HepG2 (cell line): Measurements from ENCODE around the gene IL1A. TPM values are rescaled to one million over a fixed set of nuclear protein-coding genes. Genes with fewer than 3 reads are reported as not detected.

Experiments
- CAMTA2 ChIP-seq: sonication (generic); formaldehyde crosslinking; IDR thresholded peaks from 2 replicates; pipeline ENCODE4 v1.4.0; 2020; ENCODE audit warnings: mild to moderate bottlenecking, missing genetic modification reagents, borderline replicate concordance
- CREB1 ChIP-seq, 2 experiments: fragments of 450-650 bp in 1 of 2; IDR thresholded peaks; 2 replicates each; pipeline ENCODE4 v1.6.1; 2016 to 2017; ENCODE audit warnings: control low read depth in 1 of 2, mild to moderate bottlenecking in 1 of 2, missing compliant biosample characterization in 1 of 2, missing genetic modification characterization in 1 of 2
- FIP1L1 ChIP-seq: fragments of 200-400 bp; formaldehyde crosslinking; IDR thresholded peaks from 2 replicates; pipeline ENCODE4 v1.6.1; 2018; ENCODE audit warnings: low read depth, mild to moderate bottlenecking, low read length, moderate library complexity, borderline replicate concordance; ENCODE audit not compliant: insufficient read depth
- FOSL2 ChIP-seq: sonication (generic); formaldehyde crosslinking; IDR thresholded peaks from 2 replicates; pipeline ENCODE4 v1.4.0; 2020; ENCODE audit warnings: missing genetic modification reagents
- IKZF1 ChIP-seq: fragments of 450-650 bp; IDR thresholded peaks from 2 replicates; pipeline ENCODE4 v1.7.1; 2016
- KDM5A ChIP-seq: fragments of 200-600 bp; sonication (generic); IDR thresholded peaks from 2 replicates; pipeline ENCODE4 v1.7.0; 2018; ENCODE audit warnings: antibody characterized with exemption, mild to moderate bottlenecking, low read length, borderline replicate concordance
- PCBP2 ChIP-seq: fragments of 200-400 bp; formaldehyde crosslinking; optimal IDR thresholded peaks from 2 replicates; pipeline ENCODE3; 2018; ENCODE audit warnings: low read length, low read depth; ENCODE audit not compliant: poor library complexity, severe bottlenecking
- PLRG1 ChIP-seq: fragments of 450-650 bp; conservative IDR thresholded peaks from 2 replicates; pipeline ENCODE4 v1.6.1; 2016
- ZBTB3 ChIP-seq: sonication (generic); formaldehyde crosslinking; IDR thresholded peaks from 2 replicates; pipeline ENCODE4 v1.4.0; 2020; ENCODE audit warnings: low read depth, mild to moderate bottlenecking, moderate library complexity, missing genetic modification reagents, borderline replicate concordance
- ZFP62 ChIP-seq: sonication (generic); formaldehyde crosslinking; IDR thresholded peaks from 2 replicates; pipeline ENCODE4 v1.4.0; 2020; ENCODE audit warnings: missing genetic modification reagents
- ZNF276 ChIP-seq: sonication (generic); formaldehyde crosslinking; IDR thresholded peaks from 2 replicates; pipeline ENCODE4 v1.4.0; 2020; ENCODE audit warnings: mild to moderate bottlenecking, low read depth, missing genetic modification reagents
- ZNF430 ChIP-seq: sonication (generic); formaldehyde crosslinking; IDR thresholded peaks from 2 replicates; pipeline ENCODE4 v1.9.0; 2021; ENCODE audit warnings: mild to moderate bottlenecking, missing genetic modification reagents
- ZNF432 ChIP-seq: sonication (generic); formaldehyde crosslinking; IDR thresholded peaks from 2 replicates; pipeline ENCODE4 v1.5.0; 2020; ENCODE audit warnings: missing genetic modification reagents, mild to moderate bottlenecking, borderline replicate concordance
- polyA plus RNA-seq, 8 experiments: library from polyadenylated mRNA; depleted of rRNA in 3 of 8; stranded (reverse) in 7 of 8; unstranded in 1 of 8; fragments of >200 nt; fragmentation: Illumina TruSeq in 4 of 8; extraction: Trizol in 4 of 8; gene quantifications; 2 replicates each; pipeline versions ENCODE4 v1.2.1 to v1.2.3, GENCODE V29; 2011 to 2016; ENCODE audit warnings: low read depth in 4 of 8, missing spikeins in 1 of 8, mixed read lengths in 1 of 8; ENCODE audit not compliant: insufficient read depth in 1 of 8
- total RNA-seq, 5 experiments: library from RNA; depleted of rRNA; stranded (reverse); fragments of >200 nt; fragmentation: Illumina TruSeq; extraction: Trizol; gene quantifications; 2 replicates each; pipeline ENCODE4 v1.2.3, GENCODE V29; 2016; ENCODE audit warnings: low read depth in 1 of 5
- TF ChIP-seq, protein P1 (sequence below): sonication (generic); formaldehyde crosslinking; IDR thresholded peaks from 2 replicates; pipeline ENCODE4 v1.4.0; 2020; ENCODE audit warnings: missing genetic modification reagents; ENCODE audit errors: not compliant biosample characterization

The IL1A gene
- total and polyA plus RNA-seq, 2 of the 13 experiments (the other 11 are each of a cell fraction or from before 2014, with no cell fraction given) = not detected

DNA sequence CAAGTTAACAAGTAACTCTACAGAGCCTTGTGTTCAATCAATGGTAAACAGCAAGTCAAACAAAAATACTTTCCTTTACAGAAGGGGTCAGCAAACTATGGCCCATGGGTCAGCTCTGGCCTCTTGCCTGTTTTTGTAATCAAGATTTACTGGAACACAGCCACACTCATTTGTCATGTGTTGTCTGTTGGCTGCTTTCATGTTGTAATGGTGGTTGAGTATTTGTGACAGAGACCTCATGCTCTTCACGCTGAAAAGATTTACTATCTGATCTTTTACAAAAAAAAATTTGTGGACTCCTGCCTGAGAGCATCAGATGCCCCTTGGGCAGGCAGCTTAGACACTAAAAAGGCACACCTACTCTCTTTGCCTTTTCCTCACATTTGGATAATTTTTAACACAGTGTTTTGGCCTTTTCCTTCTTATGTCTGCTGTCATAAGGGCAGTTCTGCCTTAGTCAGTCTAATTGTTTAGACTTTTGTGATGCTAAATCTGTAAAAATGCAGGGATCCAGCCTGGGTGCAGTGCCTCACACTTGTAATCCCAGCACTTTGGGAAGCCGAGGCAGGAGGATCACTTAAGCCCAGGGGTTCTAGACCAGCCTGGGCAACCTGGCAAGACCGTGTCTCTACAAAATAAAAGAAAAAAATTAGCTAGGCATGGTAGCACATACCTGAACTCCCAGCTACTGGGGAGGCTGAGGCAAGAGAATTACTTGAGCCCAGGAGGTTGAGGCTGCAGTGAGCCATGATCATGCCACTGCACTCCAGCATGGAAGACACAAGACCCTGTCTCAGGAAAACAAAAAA, 34.0 kb upstream of the IL1A start (continued):
- peak; percentile 90 for TF ChIP-seq FOSL2
- no peak for TF ChIP-seq ZNF432 (CRISPR knock-in tag)
- TF ChIP-seq PCBP2 = no peak
- no peak for TF ChIP-seq IKZF1
- TF ChIP-seq FIP1L1 = no peak
- TF ChIP-seq, protein P1, sequence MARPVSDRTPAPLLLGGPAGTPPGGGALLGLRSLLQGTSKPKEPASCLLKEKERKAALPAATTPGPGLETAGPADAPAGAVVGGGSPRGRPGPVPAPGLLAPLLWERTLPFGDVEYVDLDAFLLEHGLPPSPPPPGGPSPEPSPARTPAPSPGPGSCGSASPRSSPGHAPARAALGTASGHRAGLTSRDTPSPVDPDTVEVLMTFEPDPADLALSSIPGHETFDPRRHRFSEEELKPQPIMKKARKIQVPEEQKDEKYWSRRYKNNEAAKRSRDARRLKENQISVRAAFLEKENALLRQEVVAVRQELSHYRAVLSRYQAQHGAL (CRISPR knock-in tag) = no peak
- no peak for TF ChIP-seq CAMTA2
- TF ChIP-seq PLRG1 = no peak
- peak; percentile 48; the same call in 1 of the 2 replicates for TF ChIP-seq ZBTB3
- TF ChIP-seq KDM5A = no peak
- TF ChIP-seq ZFP62 = no peak
- peak; percentile 61 for TF ChIP-seq CREB1 (IDR thresholded peaks at IDR 0.05)
- TF ChIP-seq CREB1 (CRISPR knock-in tag; IDR thresholded peaks at IDR 0.05) = peak; percentile 90
- TF ChIP-seq ZNF276 (CRISPR knock-in tag) = peak; percentile 21; the same call in 1 of the 2 replicates
- peak; percentile 53; the same call in 1 of the 2 replicates for TF ChIP-seq ZNF430 (CRISPR knock-in tag)
